ENCODE measurements around the gene RAET1E.

- TF ChIP-seq CTCF (IDR thresholded peaks at IDR 0.05; ENCODE audit: extremely low read depth in 1 of 2, insufficient read depth in 1 of 2, low read depth in 1 of 2, low read length in 2 of 2) (no peak), POLR2A (IDR thresholded peaks at IDR 0.05; ENCODE audit: low read depth, low read length) (no peak), POLR2AphosphoS5 (IDR thresholded peaks at IDR 0.05; ENCODE audit: insufficient read depth, low read depth, low read length) (no peak), FOS (IDR thresholded peaks at IDR 0.05; ENCODE audit: borderline replicate concordance, insufficient read depth, low read length) (no peak), JUN (IDR thresholded peaks at IDR 0.05; ENCODE audit: borderline replicate concordance, insufficient read depth, insufficient read length, low read depth) (no peak), MAX (IDR thresholded peaks at IDR 0.05; ENCODE audit: insufficient read depth, insufficient read length) (no peak), EZH2 (IDR thresholded peaks at IDR 0.05; ENCODE audit: borderline replicate concordance, low read depth, low read length, severe bottlenecking) (no peak), GATA2 (IDR thresholded peaks at IDR 0.05; ENCODE audit: insufficient read depth, insufficient read length, low read depth, low read length) (no peak)
Measured at GRCh38 chr6:149881066-149881766, 16.7 kb downstream of the RAET1E start.
